ENCODE measurements around the gene NUCB1. TPM values are rescaled to one million over a fixed set of nuclear protein-coding genes. Genes with fewer than 3 reads are reported as not detected.

NUCB1 gene
- total RNA-seq, 1 experiment from 2014 or later: 125 TPM

DNA sequence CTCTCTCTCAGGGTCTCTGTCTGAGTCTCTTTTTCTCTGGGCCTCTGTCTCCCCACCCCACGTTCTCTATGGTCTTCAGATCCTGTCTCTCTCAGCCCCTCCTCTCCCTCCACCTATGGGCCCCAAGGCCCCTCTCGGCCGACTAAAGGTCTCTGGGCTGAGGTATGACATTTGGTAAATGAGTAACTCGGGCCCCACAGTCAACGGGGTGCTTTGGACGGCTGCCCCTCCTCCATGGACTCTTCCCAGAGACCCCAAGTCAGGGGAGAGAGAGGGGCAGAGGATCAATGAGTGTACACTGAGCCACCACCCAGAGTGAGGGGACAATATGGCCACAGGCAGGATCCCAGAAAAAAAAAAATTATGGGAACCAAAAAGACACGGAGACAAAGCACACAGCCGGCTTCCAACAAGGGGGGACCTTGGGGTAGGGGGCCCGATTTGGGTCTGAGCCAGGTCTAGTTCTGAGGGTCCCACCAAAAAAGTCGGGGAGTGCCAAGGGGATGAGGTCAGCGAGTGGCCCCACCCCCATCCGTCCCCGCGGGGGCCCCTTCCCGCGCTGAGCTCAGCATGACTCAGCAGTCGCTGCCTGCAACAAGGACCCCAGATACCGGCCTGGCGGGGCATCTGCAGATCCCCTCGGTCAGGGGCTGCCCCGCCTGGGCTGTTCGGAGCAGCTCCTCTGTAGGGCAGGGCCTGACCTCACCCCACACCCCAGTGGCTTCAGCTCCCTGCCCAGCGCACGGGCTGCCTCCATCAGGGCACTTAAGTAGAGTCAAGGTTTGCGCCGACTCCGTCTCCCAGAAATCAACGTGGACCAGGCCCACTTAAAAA is 63.5 kb downstream of the NUCB1 start:
- Mint-ChIP-seq H3K36me3 (ENCODE audit: insufficient read depth in 1 of 3, low read depth in 3 of 3) (peaks cover 24 to 58% (median 43%) of the 10 kb centered on the region in 3 experiments; a peak in 6 of 7 replicates), H3K27ac (peak overlapping the region; percentile 97 to 98 (median 98)), H3K9me3 (peaks cover 0 to 5% of the 10 kb centered on the region in 2 experiments; a peak in 2 of 5 replicates), H3K4me1 (peaks cover 30 to 45% of the 10 kb centered on the region in 2 experiments), H3K27me3 (ENCODE audit: low read depth) (peaks cover 2% of the 10 kb centered on the region; the same call in 1 of the 2 replicates), H3K4me3 (peak overlapping the region; percentile 96 to 98)
- H3K4me1 ChIP-seq (ENCODE audit: insufficient read depth, low read length): no peaks in the 10 kb centered on the region; the same call in 1 of the 2 replicates
- DNase-seq: peak; percentile 90
- no peak overlapping the region for H4K91ac ChIP-seq (ENCODE audit: insufficient read length, low read depth, low read length)
- no peak overlapping the region for H2BK20ac ChIP-seq (ENCODE audit: low read depth, low read length, poor library complexity, severe bottlenecking)
- peak overlapping the region; percentile 82; the same call in 1 of the 2 replicates for H3K14ac ChIP-seq (ENCODE audit: insufficient read depth, low read length)
- H3K27ac ChIP-seq (ENCODE audit: insufficient read length, low read depth, low read length): peak overlapping the region; percentile 57
- no peak overlapping the region; the same call in 1 of the 2 replicates for H2BK15ac ChIP-seq (ENCODE audit: low read depth, low read length)
- peak overlapping the region; percentile 46 for H3K4me2 ChIP-seq (ENCODE audit: insufficient read depth, insufficient read length, low read length)
- no peak overlapping the region for H2AFZ ChIP-seq (ENCODE audit: low read length)
- no peak overlapping the region for H3K56ac ChIP-seq (ENCODE audit: insufficient read length, low read depth, low read length)
- H4K20me1 ChIP-seq (ENCODE audit: control insufficient read depth, insufficient read depth, insufficient read length): peaks cover 3% of the 10 kb centered on the region
- TF ChIP-seq, protein P1, sequence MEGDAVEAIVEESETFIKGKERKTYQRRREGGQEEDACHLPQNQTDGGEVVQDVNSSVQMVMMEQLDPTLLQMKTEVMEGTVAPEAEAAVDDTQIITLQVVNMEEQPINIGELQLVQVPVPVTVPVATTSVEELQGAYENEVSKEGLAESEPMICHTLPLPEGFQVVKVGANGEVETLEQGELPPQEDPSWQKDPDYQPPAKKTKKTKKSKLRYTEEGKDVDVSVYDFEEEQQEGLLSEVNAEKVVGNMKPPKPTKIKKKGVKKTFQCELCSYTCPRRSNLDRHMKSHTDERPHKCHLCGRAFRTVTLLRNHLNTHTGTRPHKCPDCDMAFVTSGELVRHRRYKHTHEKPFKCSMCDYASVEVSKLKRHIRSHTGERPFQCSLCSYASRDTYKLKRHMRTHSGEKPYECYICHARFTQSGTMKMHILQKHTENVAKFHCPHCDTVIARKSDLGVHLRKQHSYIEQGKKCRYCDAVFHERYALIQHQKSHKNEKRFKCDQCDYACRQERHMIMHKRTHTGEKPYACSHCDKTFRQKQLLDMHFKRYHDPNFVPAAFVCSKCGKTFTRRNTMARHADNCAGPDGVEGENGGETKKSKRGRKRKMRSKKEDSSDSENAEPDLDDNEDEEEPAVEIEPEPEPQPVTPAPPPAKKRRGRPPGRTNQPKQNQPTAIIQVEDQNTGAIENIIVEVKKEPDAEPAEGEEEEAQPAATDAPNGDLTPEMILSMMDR (conservative IDR thresholded peaks at IDR 0.05): no peak
- H3K4ac ChIP-seq (ENCODE audit: low read depth, low read length): no peak overlapping the region; the same call in 1 of the 2 replicates
- H3T11ph ChIP-seq (ENCODE audit: low read length): no peak overlapping the region
- no peak overlapping the region for H4K5ac ChIP-seq (ENCODE audit: insufficient read length, low read depth, low read length)
- H3K18ac ChIP-seq (ENCODE audit: insufficient read length, low read depth, low read length): peak overlapping the region; percentile 91
- no peak overlapping the region for H4K8ac ChIP-seq (replicated peaks; ENCODE audit: insufficient read length, low read depth, low read length)
- no peak overlapping the region for H2AK5ac ChIP-seq (ENCODE audit: insufficient read length, low read length)
- H3K9ac ChIP-seq (ENCODE audit: extremely low read depth, insufficient read length, low read length): peak overlapping the region; percentile 69
- no peaks in the 10 kb centered on the region for H3K9me3 ChIP-seq (ENCODE audit: control insufficient read depth, low read depth, low read length)
- H3K23ac ChIP-seq (ENCODE audit: insufficient read length, low read depth, low read length): no peak overlapping the region
- H2BK5ac ChIP-seq (ENCODE audit: insufficient read length, low read length): no peak overlapping the region
- no peaks in the 10 kb centered on the region for H3K27me3 ChIP-seq (ENCODE audit: insufficient read depth, low read length)
- H3K23me2 ChIP-seq (ENCODE audit: insufficient read length, low read depth, low read length, poor library complexity, severe bottlenecking): peaks cover 14% of the 10 kb centered on the region
- H2BK120ac ChIP-seq (ENCODE audit: low read depth, low read length, poor library complexity, severe bottlenecking): no peak overlapping the region
- H3K79me2 ChIP-seq (ENCODE audit: insufficient read depth, low read length): no peaks in the 10 kb centered on the region
- WGBS (ENCODE audit: extremely low coverage, insufficient read length, low lambda C conversion rate): no CpG with 5 or more reads among the region's 28 CpGs
- no peak overlapping the region for H2BK12ac ChIP-seq (ENCODE audit: insufficient read length, low read depth, low read length)
- no peaks in the 10 kb centered on the region for H3K79me1 ChIP-seq (ENCODE audit: insufficient read depth, low read depth, low read length, poor library complexity, severe bottlenecking)

Measured in H9 (cell line).